GM12878 (cell line): ENCODE data around the gene NEU4. TPM values are rescaled to one million over a fixed set of nuclear protein-coding genes. Genes with fewer than 3 reads are reported as not detected.
A peak's percentile ranks its signal among the peaks of the same experiment; 100 is the strongest.

Source experiments
- CHD2 ChIP-seq: IDR thresholded peaks from 2 replicates; pipeline ENCODE4 v1.6.1; 2011; ENCODE audit warnings: low read depth, low read length, improper control_type of control experiment, borderline replicate concordance
- EP300 ChIP-seq, 2 experiments: fragments of 150-350 bp in 1 of 2; IDR thresholded peaks; 2 replicates each; pipeline ENCODE4 v1.6.1; 2011 to 2012; ENCODE audit warnings: low read depth in 2 of 2, low read length in 2 of 2, borderline replicate concordance in 1 of 2, improper control_type of control experiment in 1 of 2, inconsistent platforms in 1 of 2; ENCODE audit not compliant: control insufficient read depth in 1 of 2
- FOS ChIP-seq: IDR thresholded peaks from 3 replicates; pipeline ENCODE4 v1.6.1; 2011; ENCODE audit warnings: borderline replicate concordance; ENCODE audit not compliant: insufficient read length; ENCODE audit errors: extremely low read depth
- HDAC6 ChIP-seq: fragments of 200-600 bp; sonication (generic); IDR thresholded peaks from one replicate; pipeline ENCODE4 v1.8.0; 2017; ENCODE audit warnings: antibody characterized with exemption; ENCODE audit not compliant: unreplicated experiment
- MTA2 ChIP-seq: fragments of 450-650 bp; IDR thresholded peaks from 2 replicates; pipeline ENCODE4 v1.6.1; 2016; ENCODE audit warnings: low read depth, mild to moderate bottlenecking, moderate library complexity
- POLR2A ChIP-seq: IDR thresholded peaks from 2 replicates; pipeline ENCODE4 v1.6.1; 2011; ENCODE audit warnings: low read depth, mild to moderate bottlenecking, low read length
- POU2F2 ChIP-seq: IDR thresholded peaks from 3 replicates; pipeline ENCODE4 v1.6.1; 2011; ENCODE audit warnings: low read depth, mild to moderate bottlenecking, low read length, borderline replicate concordance
- RELA ChIP-seq: fragments of 450-650 bp; IDR thresholded peaks from 2 replicates; pipeline ENCODE4 v1.8.0; 2014; ENCODE audit warnings: borderline replicate concordance; ENCODE audit not compliant: partially characterized antibody
- SP1 ChIP-seq: IDR thresholded peaks from one replicate; pipeline ENCODE4 v1.6.1; 2011; ENCODE audit warnings: low read depth, low read length
- ZNF274 ChIP-seq: IDR thresholded peaks from one replicate; pipeline ENCODE4 v1.8.0; 2011; ENCODE audit not compliant: insufficient read length, insufficient read depth
- polyA plus RNA-seq, 11 experiments: library from polyadenylated mRNA; depleted of rRNA in 4 of 11; unstranded in 6 of 11; stranded (reverse) in 5 of 11; fragments of >200 nt; fragmentation: Nextera tagmentation in 4 of 11; fragmentation: Illumina TruSeq in 1 of 11; extraction: Ambion mirVana in 4 of 11; extraction: Trizol in 1 of 11; gene quantifications; 1 replicate in 1 of 11; 2 replicates in 10 of 11; pipeline versions ENCODE4 v1.2.1 to v1.2.3, GENCODE V29; 2011 to 2016; ENCODE audit warnings: inconsistent platforms in 2 of 11, missing spikeins in 2 of 11, low read depth in 1 of 11
- total RNA-seq, 4 experiments: library from RNA; depleted of rRNA in 3 of 4; stranded (reverse); fragments of >200 nt in 3 of 4; fragmentation: Illumina TruSeq in 1 of 4; extraction: Trizol in 1 of 4; gene quantifications; 2 replicates each; pipeline versions ENCODE4 v1.2.1 to v1.2.3, GENCODE V29; 2013 to 2021
- TF ChIP-seq, protein P1 (sequence below): fragments of 150-350 bp; IDR thresholded peaks from 2 replicates; pipeline ENCODE4 v1.6.1; 2016; ENCODE audit warnings: low read depth, low read length
- TF ChIP-seq, protein P2 (sequence below): IDR thresholded peaks from 2 replicates; pipeline ENCODE4 v1.6.1; 2011; ENCODE audit warnings: mild to moderate bottlenecking, low read depth, low read length, moderate library complexity; ENCODE audit not compliant: insufficient replicate concordance
- TF ChIP-seq, protein P3 (sequence below): IDR thresholded peaks from 2 replicates; pipeline ENCODE4 v1.6.1; 2011; ENCODE audit warnings: borderline replicate concordance, low read depth, mild to moderate bottlenecking, moderate library complexity, low read length; ENCODE audit not compliant: insufficient read depth, poor library complexity, severe bottlenecking
- TF ChIP-seq, protein P4 (sequence below): fragments of 450-650 bp; IDR thresholded peaks from 2 replicates; pipeline ENCODE4 v1.6.1; 2014; ENCODE audit warnings: mild to moderate bottlenecking
- TF ChIP-seq, protein P5 (sequence below): IDR thresholded peaks from 2 replicates; pipeline ENCODE4 v1.6.1; 2012; ENCODE audit warnings: low read depth, low read length, improper control_type of control experiment
- TF ChIP-seq, protein P6 (sequence below): fragments of 450-650 bp; formaldehyde crosslinking; IDR thresholded peaks from 2 replicates; pipeline ENCODE4 v1.5.0; 2022; ENCODE audit warnings: mild to moderate bottlenecking, missing genetic modification characterization

NEU4 gene
- total and polyA plus RNA-seq, 10 of the 15 experiments (the other 5 are each of a cell fraction or from before 2014, with no cell fraction given) = 0.01 to 0.28 (median 0.14) TPM; not detected in 5

DNA sequence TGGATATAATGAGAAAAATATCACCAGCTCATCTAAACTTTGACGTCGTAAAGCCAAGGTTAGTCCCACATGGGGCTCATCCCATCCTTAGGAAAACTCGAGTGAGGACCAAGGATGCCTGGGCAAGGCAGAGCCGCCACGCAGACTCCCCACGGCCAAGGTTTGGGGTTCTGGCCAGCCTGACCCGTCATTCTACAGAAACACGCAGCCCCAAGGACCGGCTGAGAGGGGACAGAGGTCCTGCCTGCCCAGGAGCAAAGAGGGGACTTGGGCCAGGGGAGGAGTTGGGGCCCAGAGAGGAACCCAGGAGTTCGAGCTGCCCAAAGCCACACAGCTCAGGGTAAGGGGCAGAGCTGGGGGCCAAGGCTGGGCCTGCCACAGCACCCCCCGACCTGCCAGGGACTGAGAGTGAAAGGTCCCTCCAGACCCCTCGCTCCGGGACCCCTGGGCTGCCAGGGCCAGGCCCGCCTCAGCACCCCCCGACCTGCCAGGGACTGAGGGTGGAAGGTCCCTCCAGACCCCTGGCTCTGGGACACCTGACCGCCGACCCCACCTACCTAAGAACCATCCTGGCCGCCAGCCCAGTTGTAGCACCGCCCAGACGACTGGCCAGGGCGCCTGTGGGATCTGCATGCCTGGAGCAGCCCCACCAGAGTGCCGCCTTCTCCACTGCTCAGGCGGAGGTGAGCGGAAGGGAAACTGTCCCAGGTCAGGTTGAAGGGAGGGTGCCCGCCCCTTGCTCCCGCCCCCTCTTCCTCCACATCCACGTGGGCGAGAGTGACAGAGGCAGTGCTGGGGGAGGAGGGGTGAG, 49.4 kb downstream of the NEU4 start, which contains the start of gene PDCD1 (continued):
- TF ChIP-seq, protein P1, sequence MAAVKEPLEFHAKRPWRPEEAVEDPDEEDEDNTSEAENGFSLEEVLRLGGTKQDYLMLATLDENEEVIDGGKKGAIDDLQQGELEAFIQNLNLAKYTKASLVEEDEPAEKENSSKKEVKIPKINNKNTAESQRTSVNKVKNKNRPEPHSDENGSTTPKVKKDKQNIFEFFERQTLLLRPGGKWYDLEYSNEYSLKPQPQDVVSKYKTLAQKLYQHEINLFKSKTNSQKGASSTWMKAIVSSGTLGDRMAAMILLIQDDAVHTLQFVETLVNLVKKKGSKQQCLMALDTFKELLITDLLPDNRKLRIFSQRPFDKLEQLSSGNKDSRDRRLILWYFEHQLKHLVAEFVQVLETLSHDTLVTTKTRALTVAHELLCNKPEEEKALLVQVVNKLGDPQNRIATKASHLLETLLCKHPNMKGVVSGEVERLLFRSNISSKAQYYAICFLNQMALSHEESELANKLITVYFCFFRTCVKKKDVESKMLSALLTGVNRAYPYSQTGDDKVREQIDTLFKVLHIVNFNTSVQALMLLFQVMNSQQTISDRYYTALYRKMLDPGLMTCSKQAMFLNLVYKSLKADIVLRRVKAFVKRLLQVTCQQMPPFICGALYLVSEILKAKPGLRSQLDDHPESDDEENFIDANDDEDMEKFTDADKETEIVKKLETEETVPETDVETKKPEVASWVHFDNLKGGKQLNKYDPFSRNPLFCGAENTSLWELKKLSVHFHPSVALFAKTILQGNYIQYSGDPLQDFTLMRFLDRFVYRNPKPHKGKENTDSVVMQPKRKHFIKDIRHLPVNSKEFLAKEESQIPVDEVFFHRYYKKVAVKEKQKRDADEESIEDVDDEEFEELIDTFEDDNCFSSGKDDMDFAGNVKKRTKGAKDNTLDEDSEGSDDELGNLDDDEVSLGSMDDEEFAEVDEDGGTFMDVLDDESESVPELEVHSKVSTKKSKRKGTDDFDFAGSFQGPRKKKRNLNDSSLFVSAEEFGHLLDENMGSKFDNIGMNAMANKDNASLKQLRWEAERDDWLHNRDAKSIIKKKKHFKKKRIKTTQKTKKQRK = no peak
- TF ChIP-seq, protein P2, sequence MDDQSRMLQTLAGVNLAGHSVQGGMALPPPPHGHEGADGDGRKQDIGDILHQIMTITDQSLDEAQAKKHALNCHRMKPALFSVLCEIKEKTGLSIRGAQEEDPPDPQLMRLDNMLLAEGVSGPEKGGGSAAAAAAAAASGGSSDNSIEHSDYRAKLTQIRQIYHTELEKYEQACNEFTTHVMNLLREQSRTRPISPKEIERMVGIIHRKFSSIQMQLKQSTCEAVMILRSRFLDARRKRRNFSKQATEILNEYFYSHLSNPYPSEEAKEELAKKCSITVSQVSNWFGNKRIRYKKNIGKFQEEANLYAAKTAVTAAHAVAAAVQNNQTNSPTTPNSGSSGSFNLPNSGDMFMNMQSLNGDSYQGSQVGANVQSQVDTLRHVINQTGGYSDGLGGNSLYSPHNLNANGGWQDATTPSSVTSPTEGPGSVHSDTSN = peak; percentile 88
- TF ChIP-seq EP300 (IDR thresholded peaks at IDR 0.05; ENCODE audit: borderline replicate concordance in 1 of 2, control insufficient read depth in 1 of 2, low read depth in 2 of 2, low read length in 2 of 2) = no peak
- TF ChIP-seq, protein P3, sequence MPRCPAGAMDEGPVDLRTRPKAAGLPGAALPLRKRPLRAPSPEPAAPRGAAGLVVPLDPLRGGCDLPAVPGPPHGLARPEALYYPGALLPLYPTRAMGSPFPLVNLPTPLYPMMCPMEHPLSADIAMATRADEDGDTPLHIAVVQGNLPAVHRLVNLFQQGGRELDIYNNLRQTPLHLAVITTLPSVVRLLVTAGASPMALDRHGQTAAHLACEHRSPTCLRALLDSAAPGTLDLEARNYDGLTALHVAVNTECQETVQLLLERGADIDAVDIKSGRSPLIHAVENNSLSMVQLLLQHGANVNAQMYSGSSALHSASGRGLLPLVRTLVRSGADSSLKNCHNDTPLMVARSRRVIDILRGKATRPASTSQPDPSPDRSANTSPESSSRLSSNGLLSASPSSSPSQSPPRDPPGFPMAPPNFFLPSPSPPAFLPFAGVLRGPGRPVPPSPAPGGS = no peak
- no peak for TF ChIP-seq HDAC6
- peak; percentile 98 for TF ChIP-seq POLR2A
- no peak for TF ChIP-seq ZNF274
- TF ChIP-seq POU2F2 = 0 out of 3 replicates have a peak, but pooled peaks have one; percentile 71
- TF ChIP-seq, protein P4, sequence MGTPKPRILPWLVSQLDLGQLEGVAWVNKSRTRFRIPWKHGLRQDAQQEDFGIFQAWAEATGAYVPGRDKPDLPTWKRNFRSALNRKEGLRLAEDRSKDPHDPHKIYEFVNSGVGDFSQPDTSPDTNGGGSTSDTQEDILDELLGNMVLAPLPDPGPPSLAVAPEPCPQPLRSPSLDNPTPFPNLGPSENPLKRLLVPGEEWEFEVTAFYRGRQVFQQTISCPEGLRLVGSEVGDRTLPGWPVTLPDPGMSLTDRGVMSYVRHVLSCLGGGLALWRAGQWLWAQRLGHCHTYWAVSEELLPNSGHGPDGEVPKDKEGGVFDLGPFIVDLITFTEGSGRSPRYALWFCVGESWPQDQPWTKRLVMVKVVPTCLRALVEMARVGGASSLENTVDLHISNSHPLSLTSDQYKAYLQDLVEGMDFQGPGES = no peak
- TF ChIP-seq, protein P5, sequence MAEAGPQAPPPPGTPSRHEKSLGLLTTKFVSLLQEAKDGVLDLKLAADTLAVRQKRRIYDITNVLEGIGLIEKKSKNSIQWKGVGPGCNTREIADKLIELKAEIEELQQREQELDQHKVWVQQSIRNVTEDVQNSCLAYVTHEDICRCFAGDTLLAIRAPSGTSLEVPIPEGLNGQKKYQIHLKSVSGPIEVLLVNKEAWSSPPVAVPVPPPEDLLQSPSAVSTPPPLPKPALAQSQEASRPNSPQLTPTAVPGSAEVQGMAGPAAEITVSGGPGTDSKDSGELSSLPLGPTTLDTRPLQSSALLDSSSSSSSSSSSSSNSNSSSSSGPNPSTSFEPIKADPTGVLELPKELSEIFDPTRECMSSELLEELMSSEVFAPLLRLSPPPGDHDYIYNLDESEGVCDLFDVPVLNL = no peak
- TF ChIP-seq MTA2 = no peak
- 0 out of 2 replicates have a peak, but pooled peaks have one; percentile 15 for TF ChIP-seq CHD2
- TF ChIP-seq FOS = no peak
- no peak for TF ChIP-seq SP1
- TF ChIP-seq, protein P6, sequence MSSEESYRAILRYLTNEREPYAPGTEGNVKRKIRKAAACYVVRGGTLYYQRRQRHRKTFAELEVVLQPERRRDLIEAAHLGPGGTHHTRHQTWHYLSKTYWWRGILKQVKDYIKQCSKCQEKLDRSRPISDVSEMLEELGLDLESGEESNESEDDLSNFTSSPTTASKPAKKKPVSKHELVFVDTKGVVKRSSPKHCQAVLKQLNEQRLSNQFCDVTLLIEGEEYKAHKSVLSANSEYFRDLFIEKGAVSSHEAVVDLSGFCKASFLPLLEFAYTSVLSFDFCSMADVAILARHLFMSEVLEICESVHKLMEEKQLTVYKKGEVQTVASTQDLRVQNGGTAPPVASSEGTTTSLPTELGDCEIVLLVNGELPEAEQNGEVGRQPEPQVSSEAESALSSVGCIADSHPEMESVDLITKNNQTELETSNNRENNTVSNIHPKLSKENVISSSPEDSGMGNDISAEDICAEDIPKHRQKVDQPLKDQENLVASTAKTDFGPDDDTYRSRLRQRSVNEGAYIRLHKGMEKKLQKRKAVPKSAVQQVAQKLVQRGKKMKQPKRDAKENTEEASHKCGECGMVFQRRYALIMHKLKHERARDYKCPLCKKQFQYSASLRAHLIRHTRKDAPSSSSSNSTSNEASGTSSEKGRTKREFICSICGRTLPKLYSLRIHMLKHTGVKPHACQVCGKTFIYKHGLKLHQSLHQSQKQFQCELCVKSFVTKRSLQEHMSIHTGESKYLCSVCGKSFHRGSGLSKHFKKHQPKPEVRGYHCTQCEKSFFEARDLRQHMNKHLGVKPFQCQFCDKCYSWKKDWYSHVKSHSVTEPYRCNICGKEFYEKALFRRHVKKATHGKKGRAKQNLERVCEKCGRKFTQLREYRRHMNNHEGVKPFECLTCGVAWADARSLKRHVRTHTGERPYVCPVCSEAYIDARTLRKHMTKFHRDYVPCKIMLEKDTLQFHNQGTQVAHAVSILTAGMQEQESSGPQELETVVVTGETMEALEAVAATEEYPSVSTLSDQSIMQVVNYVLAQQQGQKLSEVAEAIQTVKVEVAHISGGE (CRISPR knock-in tag) = no peak
- TF ChIP-seq RELA = no peak
